ENCODE measurements around the gene IL37. TPM values are rescaled to one million over a fixed set of nuclear protein-coding genes. Genes with fewer than 3 reads are reported as not detected.

The IL37 gene
- total RNA-seq, 2 donors from 2014 or later = 0.78 TPM; not detected in 1

GRCh38 chr2:112946086-112946485, 35.1 kb downstream of the IL37 start:
- Mint-ChIP-seq H3K36me3 (ENCODE audit: low read depth) (no peaks in the 10 kb centered on the region), H3K9me3 (no peaks in the 10 kb centered on the region), H3K27me3 (peaks cover 17% of the 10 kb centered on the region), H3K4me1 (no peaks in the 10 kb centered on the region), H3K27ac (no peak overlapping the region), H3K4me3 (no peak overlapping the region)
- ATAC-seq (replicated peaks) = no peak

- ATAC-seq (replicated peaks) = no peak
- no peak overlapping the region for H3K4me3 Mint-ChIP-seq
- no peaks in the 10 kb centered on the region for H3K36me3 Mint-ChIP-seq (ENCODE audit: low read depth)
- H3K9me3 Mint-ChIP-seq = no peaks in the 10 kb centered on the region
- peaks cover 17% of the 10 kb centered on the region for H3K27me3 Mint-ChIP-seq
- no peak overlapping the region for H3K27ac Mint-ChIP-seq
- no peaks in the 10 kb centered on the region for H3K4me1 Mint-ChIP-seq
Observed at GRCh38 chr2:112947374-112947773, 36.4 kb downstream of the IL37 start.

DNA sequence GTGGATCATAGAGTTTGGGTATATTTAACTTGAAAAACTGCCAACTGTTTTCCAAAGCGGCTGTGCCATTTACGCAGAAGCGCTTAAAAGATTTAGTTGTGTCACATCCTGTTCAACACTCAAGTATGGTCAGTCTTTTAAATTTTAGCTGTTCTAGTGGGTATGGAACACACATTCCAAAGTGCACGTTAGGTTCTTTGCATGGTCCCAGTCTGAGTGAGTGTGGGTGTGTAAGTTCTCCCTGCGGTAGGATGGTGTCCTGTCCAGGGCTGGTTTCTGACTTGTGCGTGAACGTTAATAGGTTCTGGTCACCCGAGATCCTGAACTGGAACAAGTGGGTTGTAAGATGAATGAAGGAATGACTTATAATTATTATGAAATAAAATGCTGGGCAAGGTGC, 38.5 kb downstream of the IL37 start:
- H3K4me1 Mint-ChIP-seq = no peaks in the 10 kb centered on the region
- no peaks in the 10 kb centered on the region for H3K36me3 Mint-ChIP-seq (ENCODE audit: low read depth)
- no peak overlapping the region for H3K4me3 Mint-ChIP-seq

GRCh38 chr2:112954364-112954763, 43.4 kb downstream of the IL37 start:
- Mint-ChIP-seq H3K36me3 (ENCODE audit: low read depth) (no peaks in the 10 kb centered on the region), H3K9me3 (no peaks in the 10 kb centered on the region), H3K4me1 (no peaks in the 10 kb centered on the region), H3K27ac (no peak overlapping the region), H3K4me3 (no peak overlapping the region), H3K27me3 (peaks cover 19% of the 10 kb centered on the region)
- ATAC-seq (replicated peaks) = no peak

More for the DNA sequence above, 38.5 kb downstream of the IL37 start:
- Mint-ChIP-seq H3K27me3 (peaks cover 24% of the 10 kb centered on the region), H3K9me3 (no peaks in the 10 kb centered on the region), H3K27ac (no peak overlapping the region)
- ATAC-seq (replicated peaks) = no peak

DNA sequence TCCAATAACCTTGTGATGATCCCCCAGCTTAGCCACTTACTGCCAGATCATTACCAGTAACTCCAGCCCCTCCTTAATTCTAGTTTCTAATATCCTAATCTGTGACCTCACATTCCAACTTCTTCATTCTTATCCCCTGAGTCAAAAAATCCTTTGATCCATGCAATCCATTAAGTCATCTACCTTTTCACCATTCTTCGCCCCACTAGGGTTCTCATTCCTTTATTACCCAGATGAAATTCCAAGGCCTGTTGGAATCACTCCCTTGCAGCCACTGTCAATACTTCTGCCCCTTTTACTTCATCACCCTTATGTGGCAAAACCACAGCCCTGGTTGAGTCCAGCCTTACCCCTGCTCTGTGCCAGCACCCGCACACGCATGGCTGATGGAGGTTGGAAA, 46.5 kb downstream of the IL37 start:
- Mint-ChIP-seq H3K4me1 (no peaks in the 10 kb centered on the region), H3K4me3 (no peak overlapping the region), H3K36me3 (ENCODE audit: low read depth) (no peaks in the 10 kb centered on the region), H3K27ac (no peak overlapping the region), H3K27me3 (peaks cover 10% of the 10 kb centered on the region), H3K9me3 (no peaks in the 10 kb centered on the region)
- ATAC-seq (replicated peaks) = no peak

DNA sequence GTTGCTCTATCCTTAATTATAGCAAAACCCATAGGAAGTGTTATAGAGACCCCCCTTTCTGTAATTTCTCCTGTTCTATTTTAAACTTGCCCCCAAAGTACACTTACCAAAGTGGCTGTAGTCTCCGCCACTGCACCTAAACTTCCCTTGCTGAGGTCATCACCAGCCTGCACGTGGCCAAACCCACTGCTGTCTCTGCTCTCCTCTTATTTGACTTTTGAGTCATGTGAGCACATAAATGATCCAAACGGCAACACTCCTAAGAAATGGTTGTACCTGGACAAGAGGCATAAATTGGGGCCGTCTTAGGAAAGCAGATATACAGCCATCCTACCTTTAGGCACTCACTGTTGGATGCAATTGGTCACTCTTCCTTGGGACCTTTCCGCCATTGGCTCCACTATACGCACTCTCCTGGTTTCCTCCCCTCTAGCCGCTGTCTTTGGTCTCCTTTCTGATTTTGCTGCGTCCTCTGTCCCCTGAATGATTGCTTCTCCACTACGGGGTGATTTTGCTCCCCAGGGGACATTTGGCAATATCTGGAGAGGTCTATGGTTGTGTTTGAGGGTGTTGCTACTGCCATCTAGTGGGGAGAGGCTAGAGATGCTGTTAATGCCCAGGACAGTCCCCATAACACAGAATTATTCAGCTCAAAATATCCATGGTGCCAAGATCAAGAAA, 47.6 kb downstream of the IL37 start:
- no peaks in the 10 kb centered on the region for H3K9me3 Mint-ChIP-seq
- no peaks in the 10 kb centered on the region for H3K36me3 Mint-ChIP-seq (ENCODE audit: low read depth)
- ATAC-seq (replicated peaks) = peak; percentile 80
- no peaks in the 10 kb centered on the region for H3K4me1 Mint-ChIP-seq
- no peak overlapping the region for H3K4me3 Mint-ChIP-seq
- H3K27ac Mint-ChIP-seq = no peak overlapping the region
- H3K27me3 Mint-ChIP-seq = peaks cover 6% of the 10 kb centered on the region

DNA sequence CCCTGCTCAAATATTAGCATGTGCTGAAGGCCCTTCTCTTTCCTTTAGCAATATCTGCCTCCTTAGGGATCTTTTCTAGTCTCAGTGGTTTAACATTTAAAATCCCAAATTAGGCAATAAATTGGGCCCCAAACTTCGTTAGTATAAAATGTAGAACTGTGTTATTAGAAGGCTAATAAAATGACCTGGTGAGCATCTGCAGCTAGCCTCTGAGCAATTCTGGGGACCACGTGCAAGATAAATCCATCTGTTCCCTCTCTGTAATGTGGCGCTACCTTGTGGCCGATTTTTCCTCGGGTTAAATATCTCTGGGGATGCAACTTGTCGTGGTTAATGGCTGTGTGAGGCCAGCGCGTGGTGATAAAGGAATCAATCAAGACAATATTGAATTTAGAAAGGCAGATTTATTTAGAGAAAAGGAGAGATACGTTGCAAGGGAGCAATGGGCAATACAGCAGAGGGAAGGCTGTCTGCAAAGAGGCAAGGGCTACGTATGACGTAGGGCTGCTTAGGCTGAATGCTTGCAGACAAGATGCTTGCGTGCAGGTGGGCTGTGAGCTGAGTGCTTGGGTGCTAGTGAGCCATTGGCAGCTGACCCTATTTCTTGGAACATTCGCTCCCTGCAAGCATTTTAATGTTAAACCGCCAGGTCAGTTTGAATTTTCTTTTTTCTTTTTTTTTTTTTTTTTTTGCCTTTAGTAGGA, 48.3 kb downstream of the IL37 start:
- no peak overlapping the region for H3K4me3 Mint-ChIP-seq
- no peak for ATAC-seq (replicated peaks)
- H3K4me1 Mint-ChIP-seq = no peaks in the 10 kb centered on the region
- no peaks in the 10 kb centered on the region for H3K9me3 Mint-ChIP-seq
- no peaks in the 10 kb centered on the region for H3K36me3 Mint-ChIP-seq (ENCODE audit: low read depth)
- no peak overlapping the region for H3K27ac Mint-ChIP-seq
- peaks cover 5% of the 10 kb centered on the region for H3K27me3 Mint-ChIP-seq

GRCh38 chr2:112960230-112960825, 49.4 kb downstream of the IL37 start:
- no peaks in the 10 kb centered on the region for H3K4me1 Mint-ChIP-seq
- H3K9me3 Mint-ChIP-seq = no peaks in the 10 kb centered on the region
- no peaks in the 10 kb centered on the region for H3K27me3 Mint-ChIP-seq
- H3K27ac Mint-ChIP-seq = no peak overlapping the region
- H3K36me3 Mint-ChIP-seq (ENCODE audit: low read depth) = no peaks in the 10 kb centered on the region
- H3K4me3 Mint-ChIP-seq = no peak overlapping the region
- ATAC-seq (replicated peaks) = no peak

DNA sequence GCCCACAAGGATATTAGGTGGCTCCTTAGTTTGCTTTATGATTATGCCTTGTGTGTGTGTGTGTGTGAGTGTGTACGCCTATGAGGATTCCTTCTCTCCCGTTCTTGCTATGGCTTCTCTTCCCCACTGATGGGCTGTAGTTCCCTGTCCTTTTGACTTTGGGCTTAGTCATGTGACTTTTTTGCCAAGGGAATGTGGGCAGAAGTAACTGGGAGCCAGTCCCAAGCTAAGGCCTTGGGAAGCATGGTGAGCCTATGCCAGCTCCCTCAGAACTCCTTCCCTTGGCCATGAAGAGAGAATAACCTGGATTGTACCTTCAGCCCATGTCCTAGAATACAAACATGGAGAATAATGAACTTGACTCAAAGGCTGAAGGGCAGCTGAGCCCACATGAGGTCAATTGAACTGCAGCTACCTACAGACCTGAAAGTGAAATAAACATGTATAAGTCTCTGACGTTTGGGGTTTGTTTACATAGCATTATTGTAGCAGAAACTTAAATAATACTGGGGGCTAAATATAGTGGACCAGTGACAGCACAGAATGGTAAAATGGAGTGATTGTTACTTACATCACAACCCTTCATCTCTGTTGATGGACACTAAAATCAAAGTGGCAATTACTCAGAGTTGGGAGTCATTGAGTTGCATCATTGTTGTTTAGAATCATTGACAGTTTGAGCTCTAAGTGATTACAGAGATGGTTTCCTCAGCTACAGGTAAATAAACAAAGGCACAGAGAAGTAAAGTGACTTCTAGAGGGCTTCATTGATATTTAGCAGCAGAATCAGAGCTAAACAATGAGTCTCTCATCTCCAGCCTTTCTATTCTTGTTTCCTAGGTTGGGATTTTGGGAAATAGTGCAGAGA, 51.6 kb downstream of the IL37 start:
- Mint-ChIP-seq H3K4me1 (no peaks in the 10 kb centered on the region), H3K27ac (no peak overlapping the region), H3K36me3 (ENCODE audit: low read depth) (no peaks in the 10 kb centered on the region), H3K4me3 (no peak overlapping the region), H3K27me3 (no peaks in the 10 kb centered on the region), H3K9me3 (no peaks in the 10 kb centered on the region)
- ATAC-seq (replicated peaks) = no peak

- H3K27ac Mint-ChIP-seq = no peak overlapping the region
- H3K27me3 Mint-ChIP-seq = peaks cover 4% of the 10 kb centered on the region
- no peaks in the 10 kb centered on the region for H3K36me3 Mint-ChIP-seq (ENCODE audit: low read depth)
- no peak overlapping the region for H3K4me3 Mint-ChIP-seq
- no peaks in the 10 kb centered on the region for H3K9me3 Mint-ChIP-seq
- H3K4me1 Mint-ChIP-seq = peaks cover 6% of the 10 kb centered on the region
- ATAC-seq (replicated peaks) = no peak
Observed at GRCh38 chr2:112967023-112967422, 56.1 kb downstream of the IL37 start.

Other genes starting within 250 kb of the IL37 start
- not detected for gene NT5DC4, start 190.1 kb upstream of the IL37 start, total RNA-seq
- gene CKAP2L, start 146.6 kb upstream of the IL37 start, total RNA-seq = 10 to 100 TPM; 31.4 to 35.8 TPM
- gene IL1A, start 126.7 kb upstream of the IL37 start, total RNA-seq = 10 to 100 TPM in 1 of 2 donors, 1 to 10 TPM in 1; 4.3 to 27.1 TPM
- gene IL1B, start 74.4 kb upstream of the IL37 start, total RNA-seq = under 1 TPM in 1 of 2 donors, not detected in 1; 0.40 TPM
- under 1 TPM in 1 of 2 donors, not detected in 1; 0.48 TPM for gene IL36G, start 66.8 kb downstream of the IL37 start, total RNA-seq
- not detected for gene IL36A, start 94.3 kb downstream of the IL37 start, total RNA-seq
- not detected for gene IL36B, start 141.7 kb downstream of the IL37 start, total RNA-seq
- gene IL36RN, start 148.0 kb downstream of the IL37 start, total RNA-seq = not detected
- not detected for gene IL1F10, start 156.8 kb downstream of the IL37 start, total RNA-seq
- gene IL1RN, start 216.4 kb downstream of the IL37 start, total RNA-seq = 10 to 100 TPM; 12.8 to 32.8 TPM